GM12865 (cell line): Measurements from ENCODE around the gene ERBB4.

Experiments used
- DNase-seq: peaks from one replicate; pipeline ENCODE4 v3.0.0; 2010; ENCODE audit warnings: low read depth
- H3K4me3 ChIP-seq: 2 replicates; pipeline ENCODE4 v1.5.1; 2011; ENCODE audit warnings: mild to moderate bottlenecking, low read depth, low read length, control low read depth
- TF ChIP-seq, protein P1 (sequence below): IDR thresholded peaks from 2 replicates; pipeline ENCODE4 v1.5.1; 2011; ENCODE audit warnings: low read length, control low read depth, low read depth, inconsistent platforms; ENCODE audit not compliant: insufficient read depth; ENCODE audit errors: missing control alignments

Gene ERBB4

DNA sequence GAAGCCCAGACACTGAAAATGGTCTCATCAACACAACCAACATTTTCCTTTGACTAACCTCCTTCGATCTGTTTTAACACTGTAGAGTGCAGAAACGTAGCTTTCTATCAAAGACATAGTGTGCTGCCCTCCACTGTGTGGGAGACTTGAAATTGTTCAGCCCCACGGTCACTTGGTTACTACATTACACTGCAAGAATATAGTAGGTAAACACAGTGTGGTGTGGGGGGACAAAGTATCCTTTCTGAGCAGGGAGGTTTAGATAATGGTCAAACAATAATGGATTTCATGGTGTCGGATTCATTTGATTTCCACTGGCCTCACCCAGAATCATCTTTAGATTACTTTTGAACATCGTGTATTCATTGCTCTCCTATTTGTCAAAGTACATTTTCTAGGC lies 181.0 kb downstream of the ERBB4 start:
- no peak for DNase-seq

DNA sequence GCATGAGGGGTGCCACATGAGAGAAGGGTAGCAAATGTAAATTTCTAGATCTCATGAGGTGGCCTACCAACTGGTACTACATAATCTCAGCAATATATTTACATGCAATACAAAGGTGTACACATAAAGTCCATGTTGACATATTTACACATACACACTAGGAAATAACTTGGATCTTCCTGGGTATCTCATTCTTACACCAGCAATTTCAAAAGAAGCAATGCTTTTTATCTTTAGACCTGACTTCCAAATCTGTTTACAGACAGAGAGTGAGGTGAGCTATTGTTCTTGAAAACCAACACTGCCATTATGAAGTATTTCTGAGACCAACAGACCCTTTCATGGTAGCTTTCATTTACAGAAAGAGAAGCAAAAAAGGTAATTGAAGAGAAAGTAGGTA lies 184.2 kb downstream of the ERBB4 start:
- TF ChIP-seq, protein P1, sequence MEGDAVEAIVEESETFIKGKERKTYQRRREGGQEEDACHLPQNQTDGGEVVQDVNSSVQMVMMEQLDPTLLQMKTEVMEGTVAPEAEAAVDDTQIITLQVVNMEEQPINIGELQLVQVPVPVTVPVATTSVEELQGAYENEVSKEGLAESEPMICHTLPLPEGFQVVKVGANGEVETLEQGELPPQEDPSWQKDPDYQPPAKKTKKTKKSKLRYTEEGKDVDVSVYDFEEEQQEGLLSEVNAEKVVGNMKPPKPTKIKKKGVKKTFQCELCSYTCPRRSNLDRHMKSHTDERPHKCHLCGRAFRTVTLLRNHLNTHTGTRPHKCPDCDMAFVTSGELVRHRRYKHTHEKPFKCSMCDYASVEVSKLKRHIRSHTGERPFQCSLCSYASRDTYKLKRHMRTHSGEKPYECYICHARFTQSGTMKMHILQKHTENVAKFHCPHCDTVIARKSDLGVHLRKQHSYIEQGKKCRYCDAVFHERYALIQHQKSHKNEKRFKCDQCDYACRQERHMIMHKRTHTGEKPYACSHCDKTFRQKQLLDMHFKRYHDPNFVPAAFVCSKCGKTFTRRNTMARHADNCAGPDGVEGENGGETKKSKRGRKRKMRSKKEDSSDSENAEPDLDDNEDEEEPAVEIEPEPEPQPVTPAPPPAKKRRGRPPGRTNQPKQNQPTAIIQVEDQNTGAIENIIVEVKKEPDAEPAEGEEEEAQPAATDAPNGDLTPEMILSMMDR: no peak
- DNase-seq: no peak
- H3K4me3 ChIP-seq: no peak overlapping the region

More for the DNA sequence above, 181.0 kb downstream of the ERBB4 start:
- H3K4me3 ChIP-seq: no peak overlapping the region
- TF ChIP-seq, protein P1: no peak

DNA sequence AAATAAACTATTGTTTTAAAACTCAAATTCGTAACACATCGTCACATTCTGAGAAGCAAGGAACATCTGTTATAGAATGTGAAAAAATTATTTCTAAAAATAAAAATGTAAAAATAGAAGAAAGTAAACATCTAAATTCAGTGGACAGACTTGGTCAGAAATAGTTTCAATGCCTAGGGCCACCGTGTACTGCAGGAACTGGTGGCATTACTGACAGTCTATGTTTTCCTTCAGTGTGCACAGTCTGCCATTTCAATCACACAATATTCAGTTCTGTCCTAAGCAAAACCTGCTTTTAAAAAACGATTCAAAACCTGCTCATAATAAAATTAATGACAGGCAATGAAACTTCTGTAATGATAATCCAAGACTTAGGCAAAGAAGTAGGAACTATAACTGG lies 190.1 kb downstream of the ERBB4 start:
- no peak for DNase-seq
- H3K4me3 ChIP-seq: no peak overlapping the region
- TF ChIP-seq, protein P1: no peak

DNA sequence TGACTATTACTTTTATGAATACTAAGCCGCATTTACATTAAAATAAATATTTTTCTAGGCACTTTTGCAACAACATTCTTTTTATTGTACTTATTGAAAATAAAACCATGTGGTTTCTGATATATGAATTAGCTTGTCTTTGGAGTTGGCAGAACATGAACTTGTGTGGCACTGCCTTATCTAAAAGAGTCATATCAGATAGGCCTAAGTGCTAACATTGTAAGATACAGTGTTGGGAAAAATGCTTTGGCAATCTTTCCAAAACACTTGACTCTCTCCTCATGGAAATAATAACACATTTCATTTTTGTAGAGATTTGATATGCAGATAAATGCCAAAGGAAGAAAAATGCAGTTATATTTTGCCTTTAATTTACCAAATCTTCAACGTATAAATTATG lies 191.7 kb downstream of the ERBB4 start:
- H3K4me3 ChIP-seq: no peak overlapping the region
- TF ChIP-seq, protein P1: no peak
- DNase-seq: no peak

DNA sequence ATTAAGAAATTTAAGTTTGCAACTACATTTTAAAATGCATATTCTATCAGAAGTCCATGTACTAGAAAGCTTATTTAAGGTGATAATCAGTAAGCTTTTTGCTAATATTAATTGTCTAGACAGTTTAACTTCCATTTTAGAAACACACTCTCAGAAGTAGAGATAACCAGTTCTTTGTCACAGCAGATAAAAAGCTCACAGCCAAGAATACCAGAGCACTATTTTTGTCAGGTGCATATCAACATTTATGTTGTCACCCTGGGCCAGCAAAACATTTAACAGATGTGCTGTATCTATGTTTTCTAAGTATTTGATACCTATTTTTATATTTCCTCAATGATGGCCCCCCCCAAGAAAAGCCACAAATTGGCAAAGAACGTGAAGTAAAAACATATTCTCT lies 192.6 kb downstream of the ERBB4 start:
- H3K4me3 ChIP-seq: no peak overlapping the region
- no peak for DNase-seq
- TF ChIP-seq, protein P1: no peak

DNA sequence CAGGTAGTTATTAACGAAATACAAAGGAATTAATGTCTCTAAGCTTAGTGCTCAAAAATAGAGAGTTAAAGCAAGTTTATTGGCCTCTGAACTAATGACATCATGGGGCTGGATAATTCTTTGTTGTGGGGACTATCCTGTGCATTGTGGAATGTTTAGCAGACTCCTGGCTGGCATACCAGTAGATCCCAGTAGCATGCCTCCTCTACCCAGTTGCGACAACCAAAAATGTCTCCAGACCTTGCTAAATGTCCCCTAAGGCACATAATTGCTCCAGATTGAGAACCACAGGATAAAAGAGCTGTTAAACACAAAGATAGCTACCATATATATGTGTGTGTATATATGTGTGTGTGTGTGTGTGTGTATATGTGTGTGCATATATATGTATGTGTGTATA lies 194.5 kb downstream of the ERBB4 start:
- no peak for DNase-seq
- no peak overlapping the region for H3K4me3 ChIP-seq
- TF ChIP-seq, protein P1: no peak

DNA sequence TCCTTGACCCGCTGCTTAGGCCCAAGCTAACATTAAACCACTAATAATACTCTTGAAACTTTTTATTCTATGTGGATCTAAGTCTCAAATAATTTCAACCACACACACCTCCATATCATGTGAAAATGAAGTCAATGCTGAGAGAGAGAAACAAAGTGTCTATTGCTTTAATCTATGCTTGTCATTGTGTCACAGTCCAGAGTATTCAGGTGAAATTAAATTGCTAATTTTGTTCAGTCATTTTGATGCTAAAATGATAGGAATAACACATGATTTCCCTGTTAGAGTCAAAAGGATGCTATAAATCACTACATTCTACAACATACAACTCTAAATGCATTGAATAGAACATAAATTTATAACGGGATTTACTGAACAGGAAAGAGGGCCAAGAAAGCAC lies 195.4 kb downstream of the ERBB4 start:
- H3K4me3 ChIP-seq: no peak overlapping the region
- TF ChIP-seq, protein P1: no peak
- no peak for DNase-seq
